Activated naive CD8-positive, alpha-beta T cell treated with anti-CD3 and anti-CD28 coated beads, Interleukin-2, amount 10 ng/mL, durations not matched to agents 7 days and 5 days (primary cell): ENCODE data around the gene LPIN2. TPM values are rescaled to one million over a fixed set of nuclear protein-coding genes. Genes with fewer than 3 reads are reported as not detected.

Experiments
- ATAC-seq: fragments of 150-1000 bp; cut with Tn5 transposase; one replicate; pipeline ENCODE4 v1.10.0; 2021; ENCODE audit warnings: low read depth, moderate library complexity
- POLR2A ChIA-PET: fragments of 350-600 bp; sonication (Branson Sonifier 250); formaldehyde crosslinking; loops from one replicate; lab custom pipeline; 2021; ENCODE audit warnings: antibody characterized with exemption; lab: Charles Lee
- DNase-seq: peaks from one replicate; pipeline ENCODE4 v3.0.0; 2021
- H3K27ac Mint-ChIP-seq: one replicate; pipeline ENCODE4 v1.8.0; 2022; ENCODE audit warnings: mild to moderate bottlenecking, mixed read lengths
- H3K27me3 Mint-ChIP-seq: one replicate; pipeline ENCODE4 v1.8.0; 2022; ENCODE audit warnings: mild to moderate bottlenecking, moderate library complexity, mixed read lengths
- H3K36me3 Mint-ChIP-seq: one replicate; pipeline ENCODE4 v1.8.0; 2021; ENCODE audit warnings: mild to moderate bottlenecking, mixed read lengths
- H3K4me1 Mint-ChIP-seq: one replicate; pipeline ENCODE4 v1.8.0; 2021; ENCODE audit warnings: mixed read lengths
- H3K4me3 Mint-ChIP-seq: one replicate; pipeline ENCODE4 v1.8.0; 2022; ENCODE audit warnings: mild to moderate bottlenecking, moderate library complexity, mixed read lengths
- H3K9me3 Mint-ChIP-seq: one replicate; pipeline ENCODE4 v1.8.0; 2021; ENCODE audit warnings: mixed read lengths
- total RNA-seq, 2 experiments: library from RNA; stranded (reverse); gene quantifications; one replicate each; pipeline ENCODE4 v1.2.3, GENCODE V29; 2021

LPIN2 gene
- total RNA-seq, 2 experiments from 2014 or later, result 91.0 to 93.9 TPM

- DNase-seq (no peak), ATAC-seq (peak; percentile 5)
- Mint-ChIP-seq H3K36me3 (peaks cover 23% of the 10 kb centered on the region), H3K9me3 (no peaks in the 10 kb centered on the region), H3K27me3 (no peaks in the 10 kb centered on the region), H3K4me1 (peaks cover 67% of the 10 kb centered on the region), H3K4me3 (peak overlapping the region; percentile 89), H3K27ac (peak overlapping the region; percentile 94)
- POLR2A ChIA-PET, result interaction anchor here (0.8 to 5.6 kb wide), 8 partner anchors 10 to 324 kb away, joined by 3 to 75 read pairs (median 18); partner anchors contain the start of gene MYL12A
These were observed 31.7 kb downstream of the LPIN2 start for GRCh38 chr18:2981212-2981728.

DNA sequence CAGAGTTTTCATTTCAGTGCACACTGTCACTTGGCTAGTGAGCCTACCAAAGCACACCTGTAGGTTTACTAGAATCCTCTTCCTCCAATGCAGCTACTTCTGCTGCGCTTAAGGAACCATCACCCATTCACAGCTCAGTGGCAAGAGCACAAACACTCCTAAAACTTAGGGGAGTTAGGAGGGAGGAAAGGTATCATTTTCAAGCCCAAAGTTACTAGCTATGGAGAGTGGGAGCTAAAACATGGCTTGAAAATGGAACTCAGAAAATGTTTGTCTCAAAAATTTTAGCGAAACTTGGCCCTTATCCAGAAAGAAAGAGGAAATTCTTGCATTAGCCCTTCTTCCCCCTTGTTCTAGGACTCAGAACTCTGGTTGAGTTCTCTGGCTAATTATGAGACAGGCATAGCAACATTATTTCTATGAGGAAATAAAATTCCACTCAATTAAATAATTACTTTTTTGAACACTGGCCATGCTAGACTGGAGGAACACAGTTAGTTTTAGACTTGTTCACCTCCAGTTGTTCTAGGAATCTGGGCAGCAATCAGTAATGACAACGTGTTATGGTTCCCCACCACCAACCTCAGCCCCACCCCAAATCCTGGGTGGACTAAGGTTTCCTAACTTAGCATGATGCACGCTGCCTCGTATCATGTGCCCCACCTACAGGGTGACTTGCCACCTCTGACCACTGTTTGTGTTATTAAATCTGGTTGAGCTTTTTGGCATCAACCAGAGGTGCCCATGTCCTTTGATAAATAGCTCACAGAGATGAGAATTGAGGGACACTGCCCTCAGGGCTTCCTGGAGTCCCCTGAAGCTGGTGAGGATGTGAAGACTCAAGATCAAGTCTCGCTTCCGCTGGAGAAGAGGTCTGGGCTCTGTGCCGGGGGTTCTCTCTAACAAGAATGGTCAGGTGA, 32.8 kb downstream of the LPIN2 start:
- Mint-ChIP-seq H3K4me3 (peak overlapping the region; percentile 89), H3K27me3 (no peaks in the 10 kb centered on the region), H3K27ac (peak overlapping the region; percentile 94), H3K9me3 (no peaks in the 10 kb centered on the region), H3K4me1 (peaks cover 74% of the 10 kb centered on the region), H3K36me3 (peaks cover 27% of the 10 kb centered on the region)
- DNase-seq, result no peak
- ATAC-seq, result peak; percentile 42
- POLR2A ChIA-PET, result interaction anchor here (0.5 to 5.6 kb wide), 8 partner anchors 9 to 323 kb away, joined by 3 to 75 read pairs (median 8); partner anchors contain the start of gene MYL12A

- H3K27me3 Mint-ChIP-seq, result no peaks in the 10 kb centered on the region
- H3K9me3 Mint-ChIP-seq, result no peaks in the 10 kb centered on the region
- peaks cover 32% of the 10 kb centered on the region for H3K36me3 Mint-ChIP-seq
- DNase-seq (no peak), ATAC-seq (no peak)
- H3K27ac Mint-ChIP-seq, result peak overlapping the region; percentile 94
- peak overlapping the region; percentile 89 for H3K4me3 Mint-ChIP-seq
- peaks cover 67% of the 10 kb centered on the region for H3K4me1 Mint-ChIP-seq
- POLR2A ChIA-PET, result interaction anchor here (0.5 to 5.6 kb wide), 7 partner anchors 8 to 268 kb away, joined by 3 to 75 read pairs (median 11); partner anchors contain the start of gene MYL12A
These were observed 33.8 kb downstream of the LPIN2 start for GRCh38 chr18:2979129-2979528.

DNA sequence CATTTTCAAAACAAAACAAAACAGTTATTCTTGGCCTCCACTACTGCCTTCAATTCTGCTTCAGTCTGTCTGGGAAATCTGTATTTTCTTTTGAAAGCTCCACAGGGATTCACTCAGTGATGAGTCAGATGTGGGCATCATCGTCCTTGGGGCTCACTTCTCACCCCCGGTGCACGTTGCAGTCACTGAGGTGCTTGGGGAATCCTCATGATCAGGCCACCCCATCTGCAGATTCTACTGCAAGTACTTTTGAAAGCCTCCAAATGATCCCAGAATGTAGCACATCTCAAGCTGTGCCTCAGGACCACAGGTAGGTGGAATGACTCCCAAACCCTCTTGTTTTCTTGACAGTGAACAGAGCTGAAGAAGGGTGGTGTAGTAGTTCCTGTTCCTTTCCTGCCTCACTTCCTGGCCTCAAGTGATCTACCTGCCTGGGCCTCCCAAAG, 34.3 kb downstream of the LPIN2 start:
- POLR2A ChIA-PET, result interaction anchor here (1.0 to 5.6 kb wide), 3 partner anchors 12 to 269 kb away, joined by 4 to 75 read pairs (median 19); partner anchors contain the start of gene MYL12A
- Mint-ChIP-seq H3K9me3 (no peaks in the 10 kb centered on the region), H3K27me3 (no peaks in the 10 kb centered on the region), H3K4me1 (peaks cover 65% of the 10 kb centered on the region), H3K4me3 (peak overlapping the region; percentile 89), H3K27ac (peak overlapping the region; percentile 94), H3K36me3 (peaks cover 32% of the 10 kb centered on the region)
- no peak for ATAC-seq
- DNase-seq, result no peak

DNA sequence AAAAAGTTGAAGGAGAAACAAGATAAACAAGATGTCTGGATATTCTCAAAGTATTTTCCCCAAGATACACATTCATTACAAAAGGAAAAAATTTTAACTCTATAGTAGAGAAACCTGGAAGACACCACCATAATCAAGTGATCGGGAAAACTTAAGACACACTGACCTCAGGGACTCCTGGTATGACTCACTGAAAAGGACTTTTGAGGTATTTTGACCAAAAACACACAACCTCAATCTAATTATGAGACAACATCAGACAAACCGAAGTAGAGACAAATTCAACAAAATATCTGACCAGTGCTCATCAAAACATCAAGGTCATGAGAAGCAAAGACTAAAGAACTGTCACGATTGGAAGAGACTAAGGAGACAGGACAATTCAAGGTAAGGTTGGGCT, 34.7 kb downstream of the LPIN2 start:
- Mint-ChIP-seq H3K27me3 (no peaks in the 10 kb centered on the region), H3K4me3 (peak overlapping the region; percentile 89), H3K27ac (peak overlapping the region; percentile 94), H3K9me3 (no peaks in the 10 kb centered on the region), H3K4me1 (peaks cover 66% of the 10 kb centered on the region), H3K36me3 (peaks cover 32% of the 10 kb centered on the region)
- ATAC-seq, result no peak
- DNase-seq, result no peak
- POLR2A ChIA-PET, result interaction anchor here (0.6 to 5.6 kb wide), 3 partner anchors 17 to 269 kb away, joined by 4 to 75 read pairs (median 19); partner anchors contain the start of gene MYL12A

DNA sequence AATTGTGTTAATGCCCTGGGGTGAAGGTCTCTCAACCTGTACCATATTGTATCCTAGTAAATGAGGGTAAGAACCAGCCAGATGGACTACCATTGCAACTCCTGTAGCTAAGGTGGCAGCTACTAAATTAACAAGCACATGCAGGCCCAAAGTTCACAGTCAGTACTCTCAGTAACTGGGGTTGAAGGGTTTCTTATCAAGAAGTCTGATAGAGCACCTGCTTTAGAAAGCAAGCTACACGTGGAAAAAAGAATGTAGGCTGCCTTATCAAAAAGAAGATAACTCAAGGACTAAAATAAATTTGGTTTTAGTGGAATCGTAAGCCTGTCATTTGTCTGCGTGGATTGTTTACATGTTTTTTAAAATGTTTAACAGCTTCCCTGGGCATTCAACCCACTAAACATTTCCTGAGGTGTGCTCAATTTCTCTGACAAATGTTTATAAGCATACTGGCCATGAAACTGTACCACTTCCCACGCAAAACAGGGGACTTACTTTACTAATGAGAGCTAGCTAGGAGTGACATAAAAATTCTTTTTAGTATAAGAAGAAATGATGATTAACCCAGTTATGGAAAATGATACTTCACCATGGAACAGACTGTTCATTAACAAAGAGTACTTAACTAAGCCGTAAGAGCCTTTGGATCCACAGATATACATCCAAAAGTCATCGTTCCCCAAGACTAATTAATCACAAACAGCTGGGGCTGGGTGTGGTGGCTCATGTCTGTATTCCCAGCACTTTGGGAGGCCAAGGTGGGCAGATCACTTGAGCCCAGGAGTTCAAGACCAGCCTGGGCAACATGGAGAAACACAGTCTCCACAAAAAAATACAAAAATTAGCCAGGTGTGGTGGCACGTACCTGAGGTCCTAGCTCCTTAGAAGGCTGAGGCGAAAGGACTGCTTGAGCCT, 36.5 kb downstream of the LPIN2 start:
- Mint-ChIP-seq H3K36me3 (peaks cover 33% of the 10 kb centered on the region), H3K4me3 (peak overlapping the region; percentile 25), H3K4me1 (peaks cover 75% of the 10 kb centered on the region), H3K27me3 (no peaks in the 10 kb centered on the region), H3K27ac (peak overlapping the region; percentile 67), H3K9me3 (no peaks in the 10 kb centered on the region)
- ATAC-seq (no peak), DNase-seq (no peak)
- POLR2A ChIA-PET, result interaction anchor here (0.6 to 5.6 kb wide), 5 partner anchors 10 to 84 kb away, joined by 3 to 75 read pairs (median 5); no protein-coding TSS in a partner anchor

- H3K36me3 Mint-ChIP-seq, result peaks cover 31% of the 10 kb centered on the region
- POLR2A ChIA-PET, result no interaction called here
- peaks cover 77% of the 10 kb centered on the region for H3K4me1 Mint-ChIP-seq
- no peaks in the 10 kb centered on the region for H3K27me3 Mint-ChIP-seq
- ATAC-seq (no peak), DNase-seq (no peak)
- H3K9me3 Mint-ChIP-seq, result no peaks in the 10 kb centered on the region
- peak overlapping the region; percentile 46 for H3K27ac Mint-ChIP-seq
- no peak overlapping the region for H3K4me3 Mint-ChIP-seq
These were observed 38.2 kb downstream of the LPIN2 start for GRCh38 chr18:2974731-2975130.

GRCh38 chr18:2971741-2972552, 41.0 kb downstream of the LPIN2 start:
- Mint-ChIP-seq H3K4me3 (peak overlapping the region; percentile 91), H3K36me3 (peaks cover 18% of the 10 kb centered on the region), H3K27ac (peak overlapping the region; percentile 95), H3K4me1 (peaks cover 77% of the 10 kb centered on the region), H3K27me3 (no peaks in the 10 kb centered on the region), H3K9me3 (no peaks in the 10 kb centered on the region)
- peak; percentile 80 for ATAC-seq
- POLR2A ChIA-PET, result interaction anchor here (1.2 to 6.7 kb wide), 6 partner anchors 8 to 276 kb away, joined by 3 to 104 read pairs (median 11); partner anchors contain the start of gene MYL12A
- peak; percentile 59 for DNase-seq

- DNase-seq, result no peak
- Mint-ChIP-seq H3K4me1 (peaks cover 79% of the 10 kb centered on the region), H3K27me3 (no peaks in the 10 kb centered on the region), H3K9me3 (no peaks in the 10 kb centered on the region), H3K36me3 (peaks cover 18% of the 10 kb centered on the region), H3K4me3 (peak overlapping the region; percentile 91), H3K27ac (peak overlapping the region; percentile 95)
- POLR2A ChIA-PET, result interaction anchor here (1.0 to 6.7 kb wide), 6 partner anchors 9 to 277 kb away, joined by 3 to 104 read pairs (median 12); partner anchors contain the start of gene MYL12A
- ATAC-seq, result peak; percentile 46
These were observed 41.9 kb downstream of the LPIN2 start for GRCh38 chr18:2970772-2971659.

DNA sequence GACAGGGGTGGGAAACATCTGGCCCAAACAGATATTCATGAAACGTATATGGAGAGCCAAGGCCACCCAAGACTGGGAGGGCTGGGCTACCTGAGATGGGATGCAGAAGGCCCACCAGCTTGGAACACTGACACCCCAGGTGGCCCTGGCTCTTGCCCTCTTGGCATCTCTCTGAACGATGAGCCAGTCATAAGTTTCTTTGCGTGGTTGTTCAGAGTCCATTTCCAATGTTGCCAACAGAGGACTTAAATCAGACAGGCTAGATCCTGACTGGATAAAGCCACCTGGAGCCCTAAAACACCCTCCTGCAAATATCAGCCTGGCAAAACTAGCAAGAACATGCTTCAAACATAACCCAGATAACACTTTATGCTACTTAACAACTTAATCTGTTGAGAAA, 42.6 kb downstream of the LPIN2 start:
- POLR2A ChIA-PET, result interaction anchor here (1.0 to 6.7 kb wide), 6 partner anchors 10 to 278 kb away, joined by 3 to 104 read pairs (median 12); partner anchors contain the start of gene MYL12A
- ATAC-seq (no peak), DNase-seq (no peak)
- no peaks in the 10 kb centered on the region for H3K27me3 Mint-ChIP-seq
- H3K4me3 Mint-ChIP-seq, result peak overlapping the region; percentile 64
- peaks cover 19% of the 10 kb centered on the region for H3K36me3 Mint-ChIP-seq
- H3K9me3 Mint-ChIP-seq, result no peaks in the 10 kb centered on the region
- H3K4me1 Mint-ChIP-seq, result peaks cover 80% of the 10 kb centered on the region
- peak overlapping the region; percentile 87 for H3K27ac Mint-ChIP-seq

DNA sequence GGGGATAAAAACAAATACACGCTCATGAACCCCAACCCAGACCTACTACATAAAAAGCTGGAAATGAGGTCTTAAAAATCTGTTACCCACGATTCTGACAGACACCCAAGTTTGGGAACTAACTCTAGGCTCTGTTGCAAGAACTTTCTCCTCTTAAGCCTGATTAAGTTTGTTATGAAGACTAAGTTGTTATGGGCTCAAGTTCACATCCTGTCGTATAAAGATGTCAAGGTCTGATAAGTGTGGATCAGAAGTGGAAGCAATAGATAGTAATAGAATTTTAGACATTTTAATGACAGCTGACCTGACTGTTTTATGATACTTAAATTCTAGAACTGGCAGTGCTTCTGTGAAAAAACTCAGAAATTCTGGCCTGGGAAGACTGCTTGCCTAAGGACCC, 43.2 kb downstream of the LPIN2 start:
- peak overlapping the region; percentile 87 for H3K27ac Mint-ChIP-seq
- H3K4me3 Mint-ChIP-seq, result peak overlapping the region; percentile 64
- H3K9me3 Mint-ChIP-seq, result no peaks in the 10 kb centered on the region
- H3K4me1 Mint-ChIP-seq, result peaks cover 81% of the 10 kb centered on the region
- no peaks in the 10 kb centered on the region for H3K27me3 Mint-ChIP-seq
- ATAC-seq (no peak), DNase-seq (no peak)
- POLR2A ChIA-PET, result interaction anchor here (1.1 to 6.7 kb wide), 3 partner anchors 10 to 479 kb away, joined by 3 to 104 read pairs (median 35); no protein-coding TSS in a partner anchor
- H3K36me3 Mint-ChIP-seq, result peaks cover 17% of the 10 kb centered on the region
